Neuronal stem cell (in vitro differentiated cells): ENCODE measurements around the gene RPN2. TPM values are rescaled to one million over a fixed set of nuclear protein-coding genes. Genes with fewer than 3 reads are reported as not detected.

Source experiments
- DNase-seq: peaks from one replicate; pipeline ENCODE4 v3.0.0-alpha.2; 2013; ENCODE audit warnings: low spot score
- H2AFZ ChIP-seq: one replicate; pipeline ENCODE4 v1.6.1; 2013; ENCODE audit warnings: mild to moderate bottlenecking, low read length, inconsistent platforms
- H2AK5ac ChIP-seq: 2 replicates; pipeline ENCODE4 v1.6.1; 2013; ENCODE audit warnings: low read depth, mild to moderate bottlenecking, inconsistent platforms, low read length, moderate library complexity, mixed read lengths
- H2BK120ac ChIP-seq: 2 replicates; pipeline ENCODE4 v1.6.1; 2013; ENCODE audit warnings: low read depth, mild to moderate bottlenecking, inconsistent platforms, low read length, moderate library complexity, mixed read lengths
- H2BK12ac ChIP-seq: one replicate; pipeline ENCODE4 v1.6.1; 2013; ENCODE audit warnings: low read length, inconsistent platforms
- H2BK15ac ChIP-seq: 2 replicates; pipeline ENCODE4 v1.6.1; 2013; ENCODE audit warnings: mild to moderate bottlenecking, low read length, inconsistent platforms, mixed read lengths
- H2BK5ac ChIP-seq: one replicate; pipeline ENCODE4 v1.6.1; 2013; ENCODE audit warnings: inconsistent platforms, mild to moderate bottlenecking, low read length, moderate library complexity
- H3K14ac ChIP-seq: one replicate; pipeline ENCODE4 v1.6.1; 2013; ENCODE audit warnings: low read length, inconsistent platforms
- H3K18ac ChIP-seq: 2 replicates; pipeline ENCODE4 v1.6.1; 2013; ENCODE audit warnings: low read length, inconsistent platforms
- H3K23ac ChIP-seq: 2 replicates; pipeline ENCODE4 v1.6.1; 2013; ENCODE audit warnings: low read depth, mild to moderate bottlenecking, mixed read lengths, low read length, inconsistent platforms; ENCODE audit not compliant: poor library complexity
- H3K27ac ChIP-seq: replicated peaks from 3 replicates; pipeline ENCODE4 v1.5.1; 2013; ENCODE audit warnings: low read length, inconsistent platforms
- H3K27me3 ChIP-seq, 3 experiments: 2 replicates each; pipeline ENCODE4 v1.6.1; 2013; ENCODE audit warnings: low read length in 3 of 3, mild to moderate bottlenecking in 2 of 3, inconsistent platforms in 1 of 3, low read depth in 1 of 3, mixed read lengths in 1 of 3, moderate library complexity in 1 of 3; ENCODE audit not compliant: control insufficient read depth in 3 of 3, insufficient read depth in 3 of 3
- H3K36me3 ChIP-seq, 2 donors: replicated peaks in 1 of 2; 2 replicates each; pipeline ENCODE4 v1.6.1; 2013; ENCODE audit warnings: low read length in 2 of 2; ENCODE audit not compliant: control insufficient read depth in 2 of 2, insufficient read depth in 2 of 2
- H3K4ac ChIP-seq: 2 replicates; pipeline ENCODE4 v1.6.1; 2013; ENCODE audit warnings: inconsistent platforms, mild to moderate bottlenecking, low read length, moderate library complexity
- H3K4me1 ChIP-seq, 2 donors: 1 replicate in 1 of 2; 2 replicates in 1 of 2; pipeline ENCODE4 v1.6.1; 2013; ENCODE audit warnings: low read length in 2 of 2, low read depth in 1 of 2; ENCODE audit not compliant: control insufficient read depth in 2 of 2, insufficient read depth in 1 of 2
- H3K4me2 ChIP-seq: one replicate; pipeline ENCODE4 v1.6.1; 2013; ENCODE audit warnings: mild to moderate bottlenecking, low read length, inconsistent platforms; ENCODE audit not compliant: insufficient read depth, poor library complexity, severe bottlenecking
- H3K4me3 ChIP-seq, 2 donors: 2 replicates each; pipeline ENCODE4 v1.5.1; 2013; ENCODE audit warnings: low read length in 2 of 2, mild to moderate bottlenecking in 2 of 2, inconsistent platforms in 1 of 2, moderate library complexity in 1 of 2
- H3K79me1 ChIP-seq: one replicate; pipeline ENCODE4 v1.6.1; 2013; ENCODE audit warnings: low read depth, mild to moderate bottlenecking, inconsistent platforms, low read length, moderate library complexity
- H3K9ac ChIP-seq: one replicate; pipeline ENCODE4 v1.6.1; 2013; ENCODE audit warnings: mild to moderate bottlenecking, low read depth, low read length, inconsistent platforms; ENCODE audit not compliant: poor library complexity
- H3K9me3 ChIP-seq, 2 donors: replicated peaks in 1 of 2; 2 replicates each; pipeline versions ENCODE3 to v1.6.1; 2013; ENCODE audit warnings: low read length in 2 of 2, mild to moderate bottlenecking in 2 of 2, inconsistent platforms in 1 of 2, low read depth in 1 of 2, mixed read lengths in 1 of 2, moderate library complexity in 1 of 2; ENCODE audit not compliant: control insufficient read depth in 2 of 2, insufficient read depth in 1 of 2
- H4K8ac ChIP-seq: one replicate; pipeline ENCODE4 v1.6.1; 2013; ENCODE audit warnings: low read depth, mild to moderate bottlenecking, inconsistent platforms, low read length, moderate library complexity
- H4K91ac ChIP-seq: one replicate; pipeline ENCODE4 v1.6.1; 2013; ENCODE audit warnings: low read length, low read depth, mild to moderate bottlenecking, inconsistent platforms; ENCODE audit not compliant: poor library complexity
- WGBS, 2 donors: extraction: QIAGEN DNeasy Blood & Tissue Kit; methylation state at CpG; one replicate each; pipeline ENCODE4 v1.1.7; 2013; ENCODE audit warnings: missing lambda C conversion rate in 2 of 2, mixed read lengths in 1 of 2; ENCODE audit not compliant: insufficient read length in 2 of 2, insufficient replicate concordance in 1 of 2; ENCODE audit errors: extremely low coverage in 2 of 2; 5-methylcytosine and 5-hydroxymethylcytosine counted together
- polyA plus RNA-seq, 2 experiments: library from polyadenylated mRNA; stranded (reverse); fragments of 200-250 nt; gene quantifications; one replicate each; pipeline ENCODE4 v1.2.3, GENCODE V29; 2013

RPN2 gene
- 205 TPM for polyA plus RNA-seq (2013, experiment 1 of 2)
- polyA plus RNA-seq (2013, experiment 2 of 2) = 211 TPM

GRCh38 chr20:37178839-37179682, at the start of gene RPN2, which contains the start of gene MROH8:
TSS of gene RPN2 (plus strand) at chr20:37179330. CDS start at chr20:37179357, 27 bp downstream.
TSS of gene MROH8 (minus strand) at chr20:37179548.
- peak within 1 kb of the TSS; percentile 98 for H3K14ac ChIP-seq
- H4K91ac ChIP-seq = no peak within 1 kb of the TSS
- peak within 1 kb of the TSS; percentile 85 for H3K27ac ChIP-seq
- H3K9ac ChIP-seq = peak within 1 kb of the TSS; percentile 99
- H3K23ac ChIP-seq = peak within 1 kb of the TSS; percentile 98
- H3K4ac ChIP-seq = peak within 1 kb of the TSS; percentile 67
- H3K4me1 ChIP-seq = peaks cover 6 to 7% of the 10 kb centered on the region in 2 donors
- peak within 1 kb of the TSS; percentile 96 for H2AK5ac ChIP-seq
- H3K4me3 ChIP-seq = peak within 1 kb of the TSS; percentile 90 to 93
- peak within 1 kb of the TSS; percentile 56 for H4K8ac ChIP-seq
- H2BK5ac ChIP-seq = peak within 1 kb of the TSS; percentile 94
- H2BK15ac ChIP-seq = peak within 1 kb of the TSS; percentile 45
- peak within 1 kb of the TSS; percentile 99 for H2BK120ac ChIP-seq
- H3K18ac ChIP-seq = peak within 1 kb of the TSS; percentile 100
- peak within 1 kb of the TSS; percentile 64 for H3K4me2 ChIP-seq
- peaks cover 3 to 28% of the 10 kb centered on the region in 2 donors for H3K36me3 ChIP-seq
- peak within 1 kb of the TSS; percentile 100 for H2AFZ ChIP-seq
- no peaks in the 10 kb centered on the region for H3K27me3 ChIP-seq
- H3K79me1 ChIP-seq = peaks cover 5% of the 10 kb centered on the region
- no CpG with 5 or more reads among the region's 80 CpGs for WGBS, 2 donors
- H2BK12ac ChIP-seq = no peak within 1 kb of the TSS
- no peaks in the 10 kb centered on the region for H3K9me3 ChIP-seq
- peak; percentile 96 for DNase-seq

- Histone ChIP-seq H3K4me3 (no peak overlapping the region), H2BK5ac (no peak overlapping the region), H2BK120ac (no peak overlapping the region), H2BK12ac (no peak overlapping the region), H3K9me3 (no peaks in the 10 kb centered on the region), H3K36me3 (no peaks in the 10 kb centered on the region), H4K91ac (no peak overlapping the region), H4K8ac (no peak overlapping the region), H2BK15ac (no peak overlapping the region), H3K27me3 (no peaks in the 10 kb centered on the region), H3K14ac (no peak overlapping the region), H3K23ac (no peak overlapping the region), H2AK5ac (no peak overlapping the region), H3K79me1 (no peaks in the 10 kb centered on the region), H3K9ac (no peak overlapping the region), H3K4me2 (no peak overlapping the region), H2AFZ (no peak overlapping the region), H3K4me1 (peaks cover 0 to 4% of the 10 kb centered on the region in 2 donors), H3K27ac (no peak overlapping the region), H3K18ac (no peak overlapping the region), H3K4ac (no peak overlapping the region)
- DNase-seq = no peak
- no CpG with 5 or more reads among the region's 3 CpGs for WGBS, 2 donors
Observed at GRCh38 chr20:37131486-37131885, 47.6 kb upstream of the RPN2 start.

- no CpG with 5 or more reads among the region's 2 CpGs for WGBS, 2 donors
- H4K8ac ChIP-seq = no peak overlapping the region
- no peak overlapping the region for H2BK120ac ChIP-seq
- H2BK5ac ChIP-seq = no peak overlapping the region
- H2AK5ac ChIP-seq = no peak overlapping the region
- no peaks in the 10 kb centered on the region for H3K36me3 ChIP-seq
- no peak overlapping the region for H3K18ac ChIP-seq
- H3K4me2 ChIP-seq = no peak overlapping the region
- no peak overlapping the region for H3K4ac ChIP-seq
- no peaks in the 10 kb centered on the region for H3K9me3 ChIP-seq
- H2BK12ac ChIP-seq = no peak overlapping the region
- H3K14ac ChIP-seq = no peak overlapping the region
- no peak overlapping the region for H4K91ac ChIP-seq
- H2BK15ac ChIP-seq = no peak overlapping the region
- no peak overlapping the region for H3K4me3 ChIP-seq
- H3K79me1 ChIP-seq = no peaks in the 10 kb centered on the region
- H3K27me3 ChIP-seq = no peaks in the 10 kb centered on the region
- H3K23ac ChIP-seq = no peak overlapping the region
- H3K9ac ChIP-seq = no peak overlapping the region
- H2AFZ ChIP-seq = no peak overlapping the region
- H3K27ac ChIP-seq = no peak overlapping the region
- DNase-seq = no peak
- peaks cover 0 to 4% of the 10 kb centered on the region in 2 donors for H3K4me1 ChIP-seq
Observed at GRCh38 chr20:37133952-37134351, 45.2 kb upstream of the RPN2 start.

- no peak overlapping the region for H3K4ac ChIP-seq
- H2AK5ac ChIP-seq = no peak overlapping the region
- H3K18ac ChIP-seq = no peak overlapping the region
- no peaks in the 10 kb centered on the region for H3K79me1 ChIP-seq
- no peak overlapping the region for H3K9ac ChIP-seq
- no peak overlapping the region for H3K23ac ChIP-seq
- H3K27ac ChIP-seq = no peak overlapping the region
- no peak for DNase-seq
- WGBS, 2 donors = no CpG with 5 or more reads among the region's 4 CpGs
- no peak overlapping the region for H2BK12ac ChIP-seq
- H4K91ac ChIP-seq = no peak overlapping the region
- H3K9me3 ChIP-seq = no peaks in the 10 kb centered on the region
- H2BK15ac ChIP-seq = no peak overlapping the region
- no peak overlapping the region for H2BK120ac ChIP-seq
- H4K8ac ChIP-seq = no peak overlapping the region
- no peak overlapping the region for H3K14ac ChIP-seq
- H2BK5ac ChIP-seq = no peak overlapping the region
- H2AFZ ChIP-seq = no peak overlapping the region
- no peaks in the 10 kb centered on the region for H3K36me3 ChIP-seq
- no peak overlapping the region for H3K4me2 ChIP-seq
- H3K27me3 ChIP-seq = no peaks in the 10 kb centered on the region
- H3K4me3 ChIP-seq = no peak overlapping the region
- peaks cover 0 to 4% of the 10 kb centered on the region in 2 donors for H3K4me1 ChIP-seq
Observed at GRCh38 chr20:37137547-37137946, 41.6 kb upstream of the RPN2 start.
